Measurements from ENCODE around the gene C19orf81.
"Not testable (repeated sequence)": the region's sequence is repeated elsewhere in the genome, so short reads cannot be mapped to it uniquely, and the experiment has no call there.

Gene C19orf81

DNA sequence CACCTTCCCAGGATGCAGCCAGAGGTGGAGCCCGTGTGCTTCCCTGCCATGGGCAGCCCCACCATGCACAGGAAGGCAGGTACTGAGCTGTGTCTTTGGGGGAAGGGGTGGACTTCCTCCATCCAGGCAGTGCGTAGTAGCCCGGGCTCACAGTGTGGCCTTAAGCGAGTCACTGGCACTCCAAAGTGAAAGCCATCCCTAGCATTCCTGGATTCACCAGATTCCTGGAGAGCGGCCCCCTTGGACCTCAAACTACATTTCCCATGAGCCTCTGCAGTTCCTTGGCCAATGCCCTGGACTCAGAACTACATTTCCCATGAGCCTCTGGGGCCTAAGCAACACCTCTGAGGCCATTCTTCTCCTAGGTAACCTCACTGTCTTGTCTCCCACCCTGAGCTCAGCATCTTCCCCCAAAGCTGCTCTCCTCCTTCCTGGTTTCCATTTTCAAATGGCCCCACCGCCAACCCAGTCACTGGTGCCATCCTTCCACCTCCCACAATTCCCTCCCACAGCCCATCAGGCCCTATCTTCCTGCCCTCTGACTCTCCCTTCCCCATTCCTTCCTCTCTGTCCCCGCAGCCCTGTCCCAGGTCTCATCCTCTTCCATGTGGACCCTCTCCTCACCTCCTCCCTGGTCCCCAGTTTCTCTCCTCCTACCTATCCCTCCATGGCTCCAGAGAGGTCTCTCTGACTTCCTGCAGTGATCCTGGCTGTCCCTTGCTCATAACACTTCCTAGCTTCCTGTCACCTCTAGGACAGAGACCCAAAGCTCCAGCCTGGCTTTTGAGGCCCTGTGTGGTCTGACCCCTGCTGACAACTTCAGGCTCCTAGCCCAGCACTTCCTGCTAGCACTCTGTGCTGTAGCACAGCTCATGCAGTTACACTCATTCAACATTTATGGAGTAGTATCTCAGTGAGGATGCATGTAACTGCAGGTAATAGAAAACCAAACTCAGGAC lies at the start of gene C19orf81:
Gene C19orf81, plus strand, starts transcription at position 13 of the 959 bp plus-strand sequence. Its CDS starts 0 bp downstream, at position 13.
- no peak for DNase-seq (ENCODE audit: low read depth in 2 of 3, low spot score in 2 of 3)

DNA sequence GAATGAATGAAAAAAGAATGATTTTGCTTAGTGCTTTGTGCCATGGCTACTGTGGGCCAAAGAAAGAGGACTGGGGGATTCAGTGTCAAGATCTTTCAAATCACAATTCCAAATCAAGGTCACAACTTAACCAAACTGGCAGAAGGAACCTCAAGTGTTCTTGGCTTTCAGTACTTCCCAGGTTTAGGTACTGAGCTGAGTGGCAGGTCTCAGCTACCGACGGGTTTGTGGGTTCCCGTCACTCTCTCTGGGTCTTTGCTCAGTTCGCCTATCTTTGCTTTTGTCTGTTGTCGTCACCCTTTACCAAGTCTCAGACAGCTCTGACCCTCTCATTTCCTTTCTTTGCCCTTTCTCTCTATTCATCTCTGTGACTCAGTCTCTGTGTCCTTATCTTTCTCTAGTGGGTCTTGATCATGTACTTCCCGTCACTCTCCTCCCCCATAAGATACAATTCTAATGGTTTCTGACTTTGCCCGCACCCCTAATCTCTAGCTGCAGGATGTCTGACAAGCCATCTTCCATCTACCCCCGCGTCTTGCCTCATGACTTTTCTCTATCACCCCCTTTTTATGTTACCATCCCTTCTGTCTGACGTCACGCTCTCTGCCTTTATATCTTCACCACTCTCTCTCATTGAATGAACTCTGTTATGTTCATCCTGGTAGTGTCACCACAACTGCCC lies 47.7 kb upstream of the C19orf81 start:
- DNase-seq (ENCODE audit: low read depth in 2 of 3, low spot score in 2 of 3): no peak

DNA sequence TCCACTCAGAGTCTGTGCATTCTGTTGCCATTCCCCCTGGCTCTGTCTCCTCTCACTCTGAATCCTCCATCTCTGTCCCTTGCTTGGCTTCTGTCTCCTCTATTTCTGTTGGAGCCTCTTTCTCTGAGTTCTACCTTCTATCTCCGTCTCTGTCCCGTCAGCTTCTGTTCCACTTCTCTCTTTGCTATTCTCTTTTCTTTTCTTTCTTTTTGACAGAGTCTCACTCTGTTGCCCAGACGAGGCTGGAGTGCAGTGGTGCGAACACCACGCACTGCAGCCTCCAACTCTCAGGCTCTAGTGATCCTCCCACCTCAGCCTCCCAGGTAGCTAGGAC lies 47.2 kb upstream of the C19orf81 start:
- no peak for DNase-seq (ENCODE audit: low read depth in 2 of 3, low spot score in 2 of 3)

DNA sequence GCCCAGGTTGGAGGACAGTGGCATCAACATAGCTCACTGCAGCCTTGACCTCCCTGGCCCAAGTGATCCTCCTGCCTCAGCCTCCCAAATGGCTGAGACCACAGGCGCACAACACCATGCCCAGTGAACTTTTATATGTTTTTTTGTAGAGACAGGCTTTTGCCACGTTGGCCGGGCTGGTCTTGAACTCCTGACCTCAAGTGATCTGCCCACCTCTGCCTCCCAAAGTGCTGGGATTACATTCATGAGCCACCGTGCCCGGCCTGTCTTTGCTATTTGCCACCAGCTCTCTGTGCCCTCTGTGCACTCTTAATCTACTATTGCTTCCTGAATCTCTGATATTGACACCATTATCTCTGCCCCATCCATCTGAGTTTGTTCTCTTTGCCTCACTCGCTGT lies 46.7 kb upstream of the C19orf81 start:
- no peak for DNase-seq (ENCODE audit: low read depth in 2 of 3, low spot score in 2 of 3)

DNA sequence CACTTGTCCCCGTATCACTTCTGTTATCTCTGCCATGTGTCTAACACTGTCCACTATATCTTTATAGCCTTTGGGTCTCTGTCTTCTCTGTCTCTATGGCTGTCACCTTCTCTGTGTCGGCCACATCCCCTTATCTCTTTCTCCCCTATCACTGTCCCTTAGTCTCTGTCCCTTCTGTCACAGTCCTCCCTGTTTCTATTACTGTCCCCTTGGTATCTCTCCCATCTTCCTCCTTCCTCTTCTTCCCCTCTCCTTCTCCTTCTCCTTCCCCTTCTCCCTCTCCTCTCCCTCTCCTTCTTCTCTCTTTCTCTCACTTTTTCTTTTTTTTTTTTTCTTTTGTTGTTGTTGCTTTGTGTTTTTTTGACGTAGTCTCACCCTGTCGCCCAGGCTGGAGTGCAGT lies 46.3 kb upstream of the C19orf81 start:
- no peak for DNase-seq (ENCODE audit: low read depth in 2 of 3, low spot score in 2 of 3)

DNA sequence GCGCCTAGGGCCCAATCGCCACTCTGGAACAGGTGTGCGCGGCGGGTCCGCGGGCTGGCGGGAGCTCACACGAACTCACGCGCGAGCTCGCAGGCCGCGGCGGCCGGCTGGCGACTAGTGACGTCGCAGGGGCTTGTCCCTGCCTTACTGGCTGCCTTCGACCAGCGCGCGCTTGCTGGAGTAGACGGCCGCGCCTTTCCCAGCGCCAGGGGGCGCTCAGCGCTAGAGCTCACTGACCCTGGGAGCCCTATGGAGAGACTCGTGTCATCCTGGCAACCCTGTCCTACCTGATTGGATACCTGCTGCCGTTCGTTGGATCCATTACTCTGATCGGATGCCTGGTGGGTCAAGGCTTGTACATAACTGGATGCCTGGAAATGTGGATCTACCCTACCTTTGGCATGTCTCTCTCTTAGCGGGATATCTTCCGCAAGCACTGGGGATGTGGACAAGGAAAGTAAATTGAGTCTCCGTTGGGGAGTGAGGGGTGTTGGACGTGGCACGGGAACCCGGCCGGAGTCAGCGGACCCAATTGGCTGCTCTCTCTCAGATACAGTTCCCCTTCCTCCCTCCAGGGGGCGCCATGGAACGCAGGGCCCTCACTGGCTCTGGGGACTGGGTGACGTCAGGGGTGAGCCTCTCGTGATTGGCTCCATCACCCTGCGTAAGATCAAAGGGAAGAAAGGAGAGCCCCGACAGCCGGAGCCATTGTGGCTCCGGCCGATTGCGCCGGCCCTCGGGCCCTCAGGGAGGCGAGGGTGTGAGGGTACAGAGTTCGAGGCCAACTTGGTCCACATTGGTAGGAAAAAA lies 44.8 kb upstream of the C19orf81 start:
- DNase-seq (ENCODE audit: low read depth in 2 of 3, low spot score in 2 of 3): not testable (repeated sequence)

DNA sequence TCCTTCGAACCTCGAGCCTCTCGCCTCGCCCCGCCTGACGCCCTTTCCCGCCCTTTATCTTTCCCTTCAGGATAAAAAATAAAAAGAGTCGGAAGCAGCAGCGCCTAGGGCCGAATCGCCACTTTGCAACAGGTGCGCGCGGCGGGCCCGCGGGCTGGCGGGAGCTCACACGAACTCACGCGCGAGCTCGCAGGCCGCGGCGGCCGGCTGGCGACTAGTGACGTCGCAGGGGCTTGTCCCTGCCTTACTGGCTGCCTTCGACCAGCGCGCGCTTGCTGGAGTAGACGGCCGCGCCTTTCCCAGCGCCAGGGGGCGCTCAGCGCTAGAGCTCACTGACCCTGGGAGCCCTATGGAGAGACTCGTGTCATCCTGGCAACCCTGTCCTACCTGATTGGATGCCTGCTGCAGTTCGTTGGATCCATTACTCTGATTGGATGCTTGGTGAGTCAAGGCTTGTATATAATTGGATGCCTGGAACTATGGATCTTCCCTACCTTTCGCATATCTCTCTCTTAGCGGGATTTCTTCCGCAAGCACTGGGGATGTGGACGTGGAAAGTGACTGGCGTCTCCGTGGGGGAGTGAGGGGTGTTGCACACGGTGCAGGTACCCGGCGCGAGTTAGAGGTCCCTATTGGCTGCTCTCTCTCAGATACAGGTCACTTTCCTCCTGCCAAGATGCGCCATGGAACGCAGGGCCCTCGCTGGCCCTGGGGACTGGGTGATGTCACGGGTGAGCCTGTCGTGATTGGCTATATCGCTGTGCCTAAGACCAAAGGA lies 43.0 kb upstream of the C19orf81 start:
- DNase-seq (ENCODE audit: low read depth in 2 of 3, low spot score in 2 of 3): not testable (repeated sequence)

DNA sequence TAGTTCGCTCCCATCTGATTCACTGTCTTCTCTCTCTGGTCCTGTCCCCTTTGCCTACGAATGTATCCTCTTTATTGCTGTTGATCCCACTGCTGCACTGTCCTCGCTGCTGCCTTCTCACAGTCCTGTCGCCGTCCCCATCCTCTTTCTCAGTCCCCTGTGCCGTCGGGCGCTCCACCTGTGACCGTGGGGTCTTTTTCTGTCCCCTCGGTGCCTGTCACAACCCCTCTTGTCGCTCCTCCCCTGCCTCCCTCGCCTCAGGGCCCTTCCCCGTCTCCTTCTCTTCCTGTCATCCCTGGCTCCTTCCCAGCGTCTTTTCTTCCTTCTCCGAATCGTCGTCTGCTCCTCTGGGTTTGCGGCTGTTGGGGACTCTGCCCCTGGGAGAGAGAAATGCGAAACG lies 41.9 kb upstream of the C19orf81 start:
- no peak for DNase-seq (ENCODE audit: low read depth in 2 of 3, low spot score in 2 of 3)

DNA sequence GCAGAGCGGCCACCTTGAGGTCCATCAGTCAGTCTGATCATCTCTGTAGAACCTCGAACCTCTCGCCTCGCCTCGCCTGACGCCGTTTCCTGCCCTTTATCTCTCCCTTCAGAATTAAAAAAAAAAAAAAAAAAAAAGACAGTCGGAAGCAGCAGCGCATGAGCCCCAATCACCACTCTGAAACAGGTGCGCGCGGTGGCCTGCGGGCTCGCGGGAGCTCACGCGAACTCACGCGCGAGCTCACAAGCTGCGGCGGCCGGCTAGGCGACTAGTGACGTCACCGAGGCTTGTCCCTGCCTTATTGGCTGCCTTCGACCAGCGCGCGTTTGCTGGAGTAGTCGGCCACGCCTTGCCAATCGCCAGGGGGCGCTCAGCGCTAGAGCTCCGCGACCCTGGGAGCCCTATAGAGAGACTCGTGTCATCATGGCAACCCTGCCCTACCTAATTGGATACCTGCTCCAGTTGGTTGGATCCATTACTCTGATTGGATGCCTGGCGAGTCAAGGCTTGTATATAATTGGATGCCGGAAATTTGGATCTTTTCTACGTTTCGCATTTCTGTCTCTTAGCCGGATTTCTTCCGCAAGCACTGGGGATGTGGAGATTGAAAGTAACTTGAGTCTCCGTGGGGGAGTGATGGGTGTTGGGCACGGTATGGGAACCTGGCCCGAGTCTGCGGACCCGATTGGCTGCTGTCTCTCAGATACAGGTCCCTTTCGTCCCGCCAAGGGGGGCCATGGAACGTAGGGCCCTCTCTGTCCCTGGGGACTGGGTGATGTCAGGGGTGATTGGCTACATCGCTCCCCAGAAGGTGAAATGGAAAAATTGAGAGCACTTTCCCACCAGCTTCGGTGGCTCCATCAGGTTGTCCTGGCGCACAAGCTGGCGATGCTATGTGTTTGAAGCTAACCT lies 41.1 kb upstream of the C19orf81 start:
- peak; percentile 46 to 82 (median 68) for DNase-seq (ENCODE audit: low read depth in 2 of 3, low spot score in 2 of 3)

DNA sequence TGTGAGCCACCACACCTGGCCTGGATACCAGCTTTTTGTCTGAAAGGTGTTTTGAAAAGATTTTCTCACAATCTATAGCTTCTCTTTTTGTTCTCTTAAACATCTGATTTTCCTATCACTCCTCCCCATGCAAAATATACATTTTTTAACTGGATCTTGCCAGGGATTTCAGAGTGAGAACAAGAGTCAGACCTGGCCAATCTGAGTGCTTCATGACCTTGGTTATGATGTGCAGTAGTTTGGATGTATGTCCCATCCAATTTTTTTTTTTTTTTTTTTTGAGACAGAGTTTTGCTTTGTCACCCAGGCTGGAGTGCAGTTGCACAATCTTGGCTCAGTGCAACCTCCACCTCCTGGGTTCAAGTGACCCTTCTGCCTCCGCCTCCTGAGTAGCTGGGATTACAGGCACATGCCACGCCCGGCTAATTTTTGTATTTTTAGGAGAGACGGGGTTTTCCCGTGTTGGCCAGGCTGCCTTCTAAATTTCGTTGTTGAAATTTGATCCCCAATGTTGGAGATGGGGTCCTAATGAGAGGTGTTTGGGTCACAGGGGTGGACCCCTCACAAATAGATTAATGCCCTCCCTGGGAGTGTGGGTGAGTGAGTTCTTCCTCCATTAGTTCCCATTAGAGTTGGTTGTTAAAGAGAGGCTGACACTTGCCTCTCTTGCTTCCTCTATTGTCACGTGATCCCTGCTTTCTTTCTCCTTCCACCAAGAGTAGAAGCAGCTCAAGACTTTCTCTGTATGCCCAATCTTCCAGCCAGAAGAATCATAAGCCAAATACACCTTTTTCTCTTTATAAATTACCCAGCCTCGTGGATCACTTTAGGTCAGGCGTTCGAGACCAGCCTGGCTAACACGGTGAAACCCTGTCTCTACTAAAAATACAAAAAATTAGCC lies 36.5 kb upstream of the C19orf81 start:
- DNase-seq (ENCODE audit: low read depth in 2 of 3, low spot score in 2 of 3): not testable (repeated sequence)

DNA sequence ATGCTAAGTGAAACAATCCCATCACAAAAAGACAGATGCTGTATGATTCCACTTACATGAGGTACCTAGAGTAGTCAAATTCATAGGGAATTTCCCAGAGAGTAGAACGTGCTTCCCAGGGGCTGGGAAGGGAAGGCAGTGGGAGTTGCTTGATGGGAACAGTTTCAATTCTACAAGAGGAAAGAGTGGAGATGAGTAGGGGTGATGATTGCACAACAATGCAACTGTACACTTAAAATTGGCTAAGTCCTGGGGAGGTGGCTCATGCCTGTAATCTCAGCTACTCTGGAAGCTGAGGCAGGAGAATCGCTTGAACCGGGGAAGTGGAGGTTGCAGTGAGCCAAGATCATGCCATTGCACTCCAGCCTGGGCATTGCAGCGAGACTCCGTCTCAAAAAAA lies 30.9 kb upstream of the C19orf81 start:
- DNase-seq (ENCODE audit: low read depth in 2 of 3, low spot score in 2 of 3): not testable (repeated sequence)

DNA sequence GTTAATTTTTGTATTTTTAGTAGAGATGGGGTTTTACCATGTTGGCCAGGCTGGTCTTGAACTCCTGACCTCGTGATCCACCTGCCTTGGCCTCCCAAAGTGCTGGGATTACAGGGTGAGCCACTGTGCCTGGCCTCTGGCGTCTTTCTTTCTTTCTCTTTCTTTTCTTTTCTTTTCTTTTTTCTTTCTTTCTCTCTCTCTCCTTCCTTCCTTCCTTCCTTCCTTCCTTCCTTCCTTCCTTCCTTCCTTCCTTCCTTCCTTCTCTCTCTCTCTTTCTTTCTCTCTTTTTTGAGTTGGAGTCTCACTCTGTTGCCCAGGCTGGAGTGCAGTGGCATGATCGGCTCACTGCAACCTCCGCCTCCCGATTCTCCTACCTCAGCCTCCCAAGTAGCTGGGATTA lies 30.1 kb upstream of the C19orf81 start:
- not testable (repeated sequence) for DNase-seq (ENCODE audit: low read depth in 2 of 3, low spot score in 2 of 3)

DNA sequence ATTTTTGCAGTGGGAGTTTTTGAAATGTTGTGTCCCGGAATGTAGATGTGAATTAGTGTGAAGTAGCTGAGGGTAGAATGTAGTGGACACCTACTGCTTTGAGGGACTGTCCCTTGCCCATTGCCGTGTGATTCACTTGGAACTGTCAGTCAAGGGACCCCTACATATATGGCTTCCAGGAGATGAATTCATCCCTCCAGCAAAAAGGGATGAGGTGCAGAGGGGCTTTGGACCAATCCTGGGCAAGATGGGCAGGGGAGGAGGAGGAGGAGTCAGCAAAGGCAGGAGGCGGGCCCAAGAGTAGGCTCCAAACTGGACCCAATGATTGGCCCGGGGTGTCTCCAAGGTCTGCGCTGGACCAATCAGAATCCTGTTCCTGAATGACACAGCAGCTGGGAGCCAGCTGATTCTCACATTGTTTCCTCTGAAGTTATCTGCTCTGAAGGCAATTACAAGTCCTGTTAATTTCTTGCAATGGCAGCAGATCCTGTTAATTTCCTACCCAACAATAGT lies 28.8 kb upstream of the C19orf81 start:
- not testable (repeated sequence) for DNase-seq (ENCODE audit: low read depth in 2 of 3, low spot score in 2 of 3)

DNA sequence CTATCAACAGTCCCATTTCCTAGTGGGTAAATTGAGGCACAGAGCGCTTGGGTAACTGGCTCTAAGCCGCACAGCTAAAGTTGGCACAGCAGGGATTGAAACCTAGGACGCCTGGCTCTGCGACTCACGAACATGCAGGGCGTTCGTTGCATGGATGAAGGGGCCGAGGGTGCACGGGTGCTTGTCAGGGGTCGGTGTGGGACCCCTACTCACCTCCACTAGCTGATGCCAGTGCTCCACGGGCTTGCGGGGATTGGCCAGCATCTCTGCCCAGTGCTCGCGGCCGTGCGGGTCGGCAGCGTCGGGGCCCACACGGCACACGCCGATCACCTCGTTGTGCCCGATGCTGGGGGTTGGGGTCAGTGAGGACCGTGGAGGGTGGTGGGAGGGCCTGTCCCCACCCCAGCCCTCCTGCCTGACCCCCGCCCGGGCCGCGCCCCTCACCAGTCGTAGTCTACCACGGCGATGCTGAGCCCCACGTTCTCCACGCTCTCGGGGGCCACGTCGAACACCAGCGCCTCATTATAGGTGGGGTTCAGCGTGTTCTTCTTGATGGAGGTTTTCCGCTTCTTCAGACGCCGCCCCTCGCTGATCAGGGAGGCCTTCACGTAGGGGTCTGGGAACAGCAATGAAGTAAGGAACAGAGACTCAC lies 24.2 kb upstream of the C19orf81 start:
- no peak for DNase-seq (ENCODE audit: low read depth in 2 of 3, low spot score in 2 of 3)

DNA sequence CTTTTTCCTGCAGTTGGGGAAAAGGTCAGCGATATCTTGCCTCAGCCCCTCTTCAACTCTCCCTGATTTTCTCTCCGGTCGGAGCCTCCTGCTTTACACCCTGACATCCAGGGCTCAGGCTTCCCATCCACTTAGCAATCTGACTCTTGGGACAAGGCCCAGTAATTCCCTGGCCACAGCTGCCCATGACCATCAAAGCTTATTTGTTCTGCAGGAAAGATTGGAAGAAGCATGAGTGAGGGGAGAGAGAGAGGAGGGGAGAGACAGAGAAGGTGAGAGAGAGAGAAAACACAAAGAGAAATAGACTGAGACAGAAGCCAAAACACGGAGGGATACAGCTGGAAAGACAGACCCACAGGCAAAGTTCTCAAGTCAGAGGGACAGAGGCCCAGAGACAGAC lies 23.2 kb upstream of the C19orf81 start:
- DNase-seq (ENCODE audit: low read depth in 2 of 3, low spot score in 2 of 3): no peak

DNA sequence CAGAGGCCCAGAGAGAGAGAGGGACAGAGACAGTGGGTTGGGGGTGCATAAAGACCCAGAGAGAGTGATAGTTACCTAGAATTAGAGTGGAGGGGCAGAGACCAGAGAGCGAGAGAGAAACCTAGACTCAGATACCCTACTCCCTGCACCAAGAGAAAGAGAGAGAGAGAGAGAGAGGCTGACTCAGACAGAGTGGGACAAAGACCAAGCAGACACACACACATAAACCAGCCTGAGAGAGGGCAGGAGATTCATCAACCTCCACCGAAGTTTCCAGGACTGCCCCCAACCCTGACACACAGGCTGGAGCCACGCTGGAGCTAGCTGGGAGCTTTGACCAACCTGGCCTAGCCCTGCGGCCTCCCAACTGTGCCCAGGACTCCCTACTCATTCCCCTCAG lies 22.4 kb upstream of the C19orf81 start:
- no peak for DNase-seq (ENCODE audit: low read depth in 2 of 3, low spot score in 2 of 3)

DNA sequence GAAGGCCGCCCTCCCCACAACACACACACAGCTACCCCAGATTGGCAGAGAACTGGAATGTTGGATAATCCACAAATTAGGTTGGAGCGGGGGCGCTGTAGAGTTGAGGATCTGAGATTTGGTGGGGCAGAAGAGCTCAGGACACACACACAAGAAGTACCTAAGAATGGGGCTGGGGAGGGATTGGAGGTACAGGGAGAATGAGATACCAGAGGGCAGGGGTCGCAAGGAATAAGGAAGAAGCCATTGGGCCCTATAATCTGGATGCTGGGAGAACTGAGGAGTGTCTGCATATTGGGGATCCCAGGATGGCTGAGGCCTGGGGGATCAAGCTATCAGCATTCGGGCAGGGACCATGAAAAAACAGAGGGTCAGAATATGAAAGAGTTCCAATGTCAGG lies 21.1 kb upstream of the C19orf81 start:
- no peak for DNase-seq (ENCODE audit: low read depth in 2 of 3, low spot score in 2 of 3)

DNA sequence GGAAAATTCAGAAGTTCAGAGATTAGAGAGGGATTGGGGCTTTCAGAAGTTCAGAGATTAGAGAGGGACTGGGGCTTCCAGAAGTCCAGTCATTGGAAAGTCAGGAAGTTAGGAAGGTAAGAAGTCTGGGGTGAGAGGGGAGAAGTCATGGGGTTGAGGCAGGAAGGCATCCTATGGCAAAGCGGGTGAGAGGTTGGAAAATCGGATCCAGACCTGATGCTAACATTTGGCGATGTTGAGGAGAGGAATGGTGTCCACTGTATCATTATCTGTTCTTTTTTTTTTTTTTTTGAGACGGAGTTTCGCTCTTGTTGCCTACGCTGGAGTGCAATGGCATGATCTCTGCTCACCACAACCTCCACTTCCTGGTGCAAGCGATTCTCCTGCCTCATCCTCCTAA lies 20.7 kb upstream of the C19orf81 start:
- DNase-seq (ENCODE audit: low read depth in 2 of 3, low spot score in 2 of 3): no peak

Data from activated CD8-positive, alpha-beta memory T cell treated with anti-CD3 and anti-CD28 coated beads for 48 hours (primary cell).